GM12872 (cell line): Measurements from ENCODE around the gene C16orf74.

Experiments
- TF ChIP-seq, protein P1 (sequence below): IDR thresholded peaks from 3 replicates; pipeline ENCODE4 v1.5.1; 2011; ENCODE audit warnings: low read depth, mild to moderate bottlenecking, low read length, moderate library complexity; ENCODE audit not compliant: insufficient read depth

Gene C16orf74

DNA sequence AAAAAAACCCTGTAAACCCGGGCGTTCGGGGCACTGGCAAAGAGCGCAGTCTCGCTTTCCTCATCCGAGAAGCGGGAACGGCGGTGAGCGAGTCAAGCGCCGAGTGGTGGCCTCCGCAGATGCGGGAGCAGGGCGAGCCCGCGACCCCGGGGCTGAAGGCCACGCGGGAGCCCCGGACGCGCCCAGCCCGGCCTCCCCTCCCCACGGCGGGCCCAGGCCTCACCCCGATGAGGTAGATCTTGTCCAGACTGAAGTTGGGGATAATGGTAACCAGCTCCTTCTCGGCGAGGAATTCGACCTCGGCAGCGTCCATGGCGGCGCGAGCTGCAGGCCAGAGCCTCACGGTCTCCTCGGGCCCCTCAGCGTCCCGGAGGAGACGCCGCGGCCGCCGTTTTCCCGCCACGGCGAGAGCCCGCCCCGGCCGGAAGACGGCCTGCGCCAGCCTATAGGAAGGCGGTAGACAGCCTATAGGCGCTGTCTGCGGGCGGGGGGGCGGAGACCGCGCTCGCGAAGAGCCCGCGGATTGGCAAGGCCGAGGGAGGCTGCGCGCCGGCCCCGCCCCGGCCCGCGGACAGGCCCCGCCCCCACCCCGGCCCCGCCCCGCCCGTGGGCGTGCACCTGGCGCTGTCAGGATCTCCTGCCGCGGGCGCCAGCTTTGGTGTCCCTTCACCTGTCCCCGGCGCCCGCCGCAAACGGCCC lies 62.2 kb downstream of the C16orf74 start, which contains the start of gene GINS2:
Gene GINS2 (minus strand): TSS at position 369 of the 699 bp plus-strand sequence. CDS start 56 bp downstream, at position 313.
- TF ChIP-seq, protein P1, sequence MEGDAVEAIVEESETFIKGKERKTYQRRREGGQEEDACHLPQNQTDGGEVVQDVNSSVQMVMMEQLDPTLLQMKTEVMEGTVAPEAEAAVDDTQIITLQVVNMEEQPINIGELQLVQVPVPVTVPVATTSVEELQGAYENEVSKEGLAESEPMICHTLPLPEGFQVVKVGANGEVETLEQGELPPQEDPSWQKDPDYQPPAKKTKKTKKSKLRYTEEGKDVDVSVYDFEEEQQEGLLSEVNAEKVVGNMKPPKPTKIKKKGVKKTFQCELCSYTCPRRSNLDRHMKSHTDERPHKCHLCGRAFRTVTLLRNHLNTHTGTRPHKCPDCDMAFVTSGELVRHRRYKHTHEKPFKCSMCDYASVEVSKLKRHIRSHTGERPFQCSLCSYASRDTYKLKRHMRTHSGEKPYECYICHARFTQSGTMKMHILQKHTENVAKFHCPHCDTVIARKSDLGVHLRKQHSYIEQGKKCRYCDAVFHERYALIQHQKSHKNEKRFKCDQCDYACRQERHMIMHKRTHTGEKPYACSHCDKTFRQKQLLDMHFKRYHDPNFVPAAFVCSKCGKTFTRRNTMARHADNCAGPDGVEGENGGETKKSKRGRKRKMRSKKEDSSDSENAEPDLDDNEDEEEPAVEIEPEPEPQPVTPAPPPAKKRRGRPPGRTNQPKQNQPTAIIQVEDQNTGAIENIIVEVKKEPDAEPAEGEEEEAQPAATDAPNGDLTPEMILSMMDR = no peak

DNA sequence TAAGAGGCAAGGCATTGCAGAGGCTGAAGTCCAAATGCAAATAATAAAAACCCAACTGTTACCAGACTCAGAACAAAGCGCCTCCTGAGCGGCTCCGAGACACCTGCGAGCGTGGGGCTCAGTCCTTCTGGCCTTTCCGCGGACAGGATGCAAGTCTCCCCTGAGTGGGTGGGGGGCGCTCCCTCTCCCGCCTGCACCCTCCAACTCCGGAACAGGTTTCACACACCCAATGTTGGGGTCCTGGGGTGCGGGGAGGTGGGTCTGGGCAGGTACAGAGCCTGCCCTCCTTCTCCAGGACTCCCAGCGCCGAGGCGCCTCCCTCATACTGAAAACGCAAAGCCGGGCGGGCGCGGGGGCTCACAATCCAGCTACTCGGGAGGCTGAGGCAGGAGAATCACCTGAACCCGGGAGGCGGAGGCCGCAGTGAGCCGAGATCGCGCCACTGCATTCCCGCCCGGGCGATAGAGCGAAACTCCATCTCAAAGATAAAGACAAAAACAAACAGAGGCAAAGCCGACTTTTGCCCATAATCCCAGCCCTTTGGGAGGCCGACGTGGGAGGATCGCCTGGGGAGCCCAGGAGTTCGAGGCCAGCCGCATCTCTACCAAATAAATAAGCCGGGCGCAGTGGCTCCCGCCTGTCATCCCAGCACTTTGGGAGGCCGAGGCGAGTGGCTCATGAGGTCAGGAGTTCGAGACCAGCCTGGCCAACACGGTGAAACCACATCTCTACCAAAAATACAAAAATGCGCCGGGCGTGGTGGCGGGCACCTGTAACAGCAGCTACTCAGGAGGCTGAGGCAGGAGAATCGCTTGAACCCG lies 63.0 kb downstream of the C16orf74 start:
- TF ChIP-seq, protein P1 = no peak

DNA sequence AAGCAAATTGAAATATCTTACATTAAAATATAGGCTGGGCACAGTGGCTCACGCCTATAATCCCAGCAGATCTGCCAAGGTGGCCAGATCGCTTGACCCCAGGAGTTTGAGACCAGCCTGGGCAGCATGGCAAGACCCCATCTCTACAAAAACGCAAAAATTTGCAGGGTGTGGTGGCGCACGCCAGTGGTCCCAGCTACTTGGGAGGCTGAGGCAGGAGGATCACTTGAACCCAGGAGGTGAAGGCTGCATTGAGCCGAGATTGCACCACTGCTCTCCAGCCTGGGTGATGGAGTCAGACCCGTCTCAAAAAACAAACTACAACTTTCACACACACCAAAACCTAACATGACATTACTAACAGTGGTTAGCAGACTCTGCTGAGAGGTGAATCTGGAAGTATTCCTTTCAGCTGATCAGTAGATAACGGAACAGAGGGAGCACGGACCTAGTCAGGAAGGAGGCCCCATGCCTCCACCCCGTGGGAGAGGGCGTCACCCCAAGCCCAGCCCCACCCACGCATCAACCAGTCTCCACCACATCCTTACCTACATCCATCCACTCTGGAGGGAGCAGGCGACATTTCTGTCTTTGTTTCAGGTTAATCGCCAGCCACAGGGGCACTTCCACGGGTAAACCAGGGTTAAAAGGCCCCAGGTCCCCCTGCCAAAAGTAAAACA lies 63.8 kb downstream of the C16orf74 start:
- TF ChIP-seq, protein P1 = no peak

DNA sequence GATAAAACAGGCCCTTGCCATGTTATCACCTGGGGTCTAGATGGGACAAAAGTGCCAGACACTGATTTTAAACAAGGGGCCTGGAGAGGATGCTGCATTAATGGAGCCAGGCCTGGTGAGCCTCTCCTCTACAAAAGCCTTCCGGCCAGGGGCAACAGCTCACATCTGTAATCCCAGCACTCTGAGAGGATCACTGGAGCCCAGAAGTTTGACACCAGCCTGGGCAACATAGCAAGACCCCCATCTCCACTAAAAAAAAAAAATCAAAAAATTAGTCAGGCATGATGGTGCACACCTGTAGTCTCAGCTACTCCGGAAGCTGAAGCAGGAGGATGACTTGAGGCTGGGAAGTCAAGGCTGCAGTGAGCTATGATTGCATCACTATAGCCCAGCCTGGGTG lies 65.6 kb downstream of the C16orf74 start:
- TF ChIP-seq, protein P1 = no peak

DNA sequence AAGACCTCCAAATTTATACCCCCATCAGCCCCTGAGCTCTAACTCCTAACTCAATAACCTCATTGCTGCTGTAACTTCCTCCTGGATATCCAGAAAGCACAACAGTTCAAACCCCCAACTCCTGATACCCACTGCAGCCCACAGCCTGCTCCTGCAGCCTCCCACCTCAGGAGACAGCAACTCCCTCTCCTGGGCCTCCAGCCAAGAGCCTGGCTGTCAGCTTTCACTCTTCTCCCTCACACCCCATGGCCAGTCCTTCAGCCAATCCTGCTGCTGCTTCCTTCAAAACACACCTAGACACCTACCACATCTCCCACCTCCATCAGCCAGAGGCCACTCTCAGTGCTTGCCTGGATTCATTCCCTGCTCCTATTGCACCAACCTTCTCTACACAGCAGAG lies 67.5 kb downstream of the C16orf74 start:
- TF ChIP-seq, protein P1 = no peak

DNA sequence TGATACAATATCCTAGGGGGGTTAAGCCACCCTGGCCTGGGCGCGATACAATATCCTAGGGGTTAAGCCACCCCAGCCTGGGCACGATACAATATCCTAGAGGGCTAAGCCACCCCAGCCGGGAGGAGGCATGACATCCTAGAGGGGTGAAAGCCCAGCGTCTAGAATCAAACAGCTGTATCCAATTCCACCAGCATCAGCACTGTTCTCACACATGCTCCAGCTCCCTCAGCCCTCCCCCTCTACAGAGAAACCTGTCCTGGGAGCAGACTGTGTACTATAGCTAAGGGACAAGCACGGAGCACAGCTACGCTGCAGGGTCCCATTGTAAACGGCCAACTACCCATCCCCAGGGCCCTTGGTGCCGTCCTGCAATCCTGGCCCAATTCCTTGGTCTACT lies 68.4 kb downstream of the C16orf74 start:
- TF ChIP-seq, protein P1 = no peak

DNA sequence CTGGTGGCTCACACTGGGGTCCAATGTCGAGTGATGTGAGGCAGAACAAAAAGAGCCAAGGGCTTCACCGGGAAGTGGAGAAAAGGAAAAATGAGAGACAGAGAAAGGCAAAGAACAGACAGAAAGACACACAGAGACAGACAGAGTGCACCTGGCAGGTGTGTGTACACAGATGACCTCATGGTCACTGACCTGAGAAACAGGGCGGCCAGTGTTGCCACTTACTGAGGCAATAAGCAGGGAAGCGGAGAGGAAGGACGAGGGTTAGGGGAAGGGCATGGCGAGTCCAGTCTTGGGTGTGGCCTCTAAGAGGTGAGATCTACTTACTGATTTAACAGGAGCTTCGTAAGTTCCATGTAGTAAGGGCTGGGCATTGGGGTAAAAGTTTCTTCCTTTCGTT lies 69.6 kb downstream of the C16orf74 start:
- TF ChIP-seq, protein P1 = no peak
